HG03097 (cell line): ENCODE results near the gene IL13RA2.

Experiments
- ATAC-seq: cut with Tn5 transposase; IDR thresholded peaks from one replicate; pipeline ENCODE4 v1.9.1; 2021; ENCODE audit not compliant: unreplicated experiment, low FRiP score

IL13RA2 gene, protein sequence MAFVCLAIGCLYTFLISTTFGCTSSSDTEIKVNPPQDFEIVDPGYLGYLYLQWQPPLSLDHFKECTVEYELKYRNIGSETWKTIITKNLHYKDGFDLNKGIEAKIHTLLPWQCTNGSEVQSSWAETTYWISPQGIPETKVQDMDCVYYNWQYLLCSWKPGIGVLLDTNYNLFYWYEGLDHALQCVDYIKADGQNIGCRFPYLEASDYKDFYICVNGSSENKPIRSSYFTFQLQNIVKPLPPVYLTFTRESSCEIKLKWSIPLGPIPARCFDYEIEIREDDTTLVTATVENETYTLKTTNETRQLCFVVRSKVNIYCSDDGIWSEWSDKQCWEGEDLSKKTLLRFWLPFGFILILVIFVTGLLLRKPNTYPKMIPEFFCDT

DNA sequence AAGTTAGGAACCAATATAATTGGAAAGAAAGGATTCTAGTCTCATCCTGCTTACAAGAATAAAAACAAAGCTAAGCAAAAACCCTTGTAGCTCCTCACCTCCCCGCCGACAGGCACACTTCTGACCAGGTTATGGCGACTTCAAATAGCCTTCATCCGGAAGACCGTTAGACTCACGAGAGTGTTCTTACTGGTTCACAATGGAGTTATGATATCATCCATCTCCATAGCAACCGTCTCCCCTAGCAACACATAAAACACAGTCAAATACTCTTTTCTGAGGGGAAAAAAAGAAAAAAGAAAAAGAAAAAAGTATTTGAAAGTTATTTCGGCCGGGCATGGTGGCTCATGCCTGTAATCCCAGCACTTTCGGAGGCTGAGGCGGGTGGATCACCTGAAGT, at the start of gene IL13RA2:
Gene IL13RA2 (minus strand): TSS at position 162 of the 400 bp plus-strand sequence. CDS start 347 bp downstream, outside the sequence.
- ATAC-seq = no peak

GRCh38 chrX:115065304-115065703, 47.9 kb upstream of the IL13RA2 start:
- no peak for ATAC-seq

DNA sequence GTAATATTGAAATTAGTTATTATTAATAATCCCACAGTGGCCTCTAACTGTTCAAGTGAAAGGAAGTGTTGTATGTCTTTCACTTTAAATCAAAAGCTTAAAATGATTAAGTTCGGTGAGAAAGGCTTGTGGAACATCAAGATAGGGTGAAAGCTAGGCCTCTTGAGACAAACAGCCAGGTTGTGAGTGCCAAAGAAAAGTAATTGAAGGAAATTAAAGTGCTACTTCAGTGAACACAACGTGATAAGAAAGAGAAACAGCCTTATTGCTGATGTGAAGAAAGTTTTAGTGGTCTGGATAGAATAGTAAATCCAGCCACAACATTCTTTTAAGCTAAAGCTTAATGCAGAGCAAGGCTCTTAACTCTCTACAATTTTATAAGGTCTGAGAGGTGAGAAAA, 42.6 kb upstream of the IL13RA2 start:
- no peak for ATAC-seq

- no peak for ATAC-seq
Observed at GRCh38 chrX:115058276-115058675, 40.9 kb upstream of the IL13RA2 start.

DNA sequence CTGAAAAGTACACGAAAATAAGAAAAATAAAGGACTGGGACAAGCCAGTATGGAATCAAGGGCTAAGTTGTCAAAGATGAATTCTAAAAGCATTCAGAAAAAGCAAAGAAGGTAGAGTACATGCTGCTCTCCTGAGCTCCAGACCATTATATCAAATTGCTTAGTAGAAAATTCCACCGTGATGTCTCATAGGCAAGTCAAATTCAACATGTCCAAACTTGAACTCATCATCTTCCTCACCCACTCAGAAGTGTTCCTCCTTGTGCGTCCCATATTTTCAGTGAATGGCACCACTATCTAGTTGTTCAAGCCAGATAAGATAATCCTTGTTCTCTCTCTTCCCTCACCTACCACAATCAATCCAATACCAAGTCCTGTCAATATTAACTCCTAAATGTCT, 37.5 kb upstream of the IL13RA2 start:
- no peak for ATAC-seq

DNA sequence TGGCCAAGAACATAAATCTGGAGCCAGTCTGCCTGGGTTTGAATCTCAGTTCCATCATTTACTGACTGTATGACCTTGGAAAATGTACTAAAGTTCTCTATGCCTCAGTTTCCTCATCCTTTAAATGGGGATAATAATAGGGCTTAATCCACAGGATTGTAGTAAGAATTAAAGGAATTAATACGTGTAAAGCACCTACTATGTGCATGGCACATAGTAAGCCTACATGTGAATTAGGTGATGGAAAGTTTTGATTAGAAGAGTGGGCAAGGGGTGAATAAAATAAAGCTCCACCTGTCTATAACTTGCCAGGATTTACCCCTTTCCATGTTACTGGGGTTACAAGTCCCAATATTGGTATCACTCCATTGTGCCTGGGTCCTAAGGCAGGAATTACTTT, 35.8 kb upstream of the IL13RA2 start:
- no peak for ATAC-seq

DNA sequence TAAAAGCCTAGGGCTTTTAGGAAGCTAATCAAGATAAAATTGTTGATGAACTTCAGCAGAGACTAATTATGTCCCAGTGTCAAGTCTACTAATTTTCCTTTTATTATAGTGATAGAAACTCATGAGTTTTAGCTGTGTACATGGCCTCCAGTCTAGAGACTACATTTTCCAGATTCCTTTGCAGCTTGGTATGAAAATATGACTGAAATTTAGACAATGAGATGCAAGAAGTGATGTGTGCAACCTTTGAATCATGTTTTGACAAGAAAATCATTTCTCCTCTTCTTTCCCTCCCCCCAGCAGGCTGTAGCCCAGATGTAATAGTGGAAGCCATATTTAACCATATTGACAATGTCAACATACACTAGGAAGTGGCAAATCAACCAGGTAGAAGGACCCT, 30.3 kb upstream of the IL13RA2 start:
- ATAC-seq = no peak

DNA sequence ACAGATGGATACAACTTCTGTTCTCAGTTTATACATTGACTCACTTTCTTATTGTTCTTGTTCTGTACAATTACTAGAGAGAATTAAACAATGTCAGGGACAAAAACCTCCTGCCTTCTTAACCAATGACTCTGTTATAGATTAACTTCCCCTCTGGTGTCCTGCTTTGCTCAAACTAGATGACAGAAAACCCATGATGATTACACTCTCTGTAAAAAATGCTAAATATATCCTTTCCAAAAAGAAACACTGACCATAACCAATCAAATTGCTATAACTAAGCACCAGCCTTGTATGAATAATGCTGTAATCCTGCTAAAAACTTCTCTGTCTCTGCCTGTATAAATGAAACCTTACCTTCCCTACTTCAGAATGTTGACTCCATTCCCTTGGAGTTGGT, 29.8 kb upstream of the IL13RA2 start:
- ATAC-seq = no peak

DNA sequence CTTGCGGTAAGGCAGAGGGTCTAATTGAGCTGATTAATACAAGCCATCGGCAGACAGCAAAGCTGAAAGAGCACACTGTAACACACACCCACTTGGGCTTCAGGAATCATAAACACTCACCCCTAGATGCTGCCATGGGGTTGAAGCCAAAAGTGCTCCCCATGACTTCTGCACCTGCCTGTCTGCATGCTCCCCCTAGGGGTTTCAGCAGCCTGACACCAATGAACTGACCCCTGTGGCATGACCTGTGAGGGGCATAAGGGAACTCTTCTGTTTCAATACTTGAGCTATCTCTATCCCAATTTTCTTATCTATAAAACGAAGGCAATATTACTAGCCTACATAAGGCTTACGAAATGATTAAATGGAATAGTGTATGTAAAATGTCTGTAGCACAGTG, 23.0 kb upstream of the IL13RA2 start:
- ATAC-seq = no peak

GRCh38 chrX:115038406-115038805, 21.0 kb upstream of the IL13RA2 start:
- ATAC-seq = no peak

- no peak for ATAC-seq
Observed at GRCh38 chrX:115036029-115036428, 18.6 kb upstream of the IL13RA2 start.

DNA sequence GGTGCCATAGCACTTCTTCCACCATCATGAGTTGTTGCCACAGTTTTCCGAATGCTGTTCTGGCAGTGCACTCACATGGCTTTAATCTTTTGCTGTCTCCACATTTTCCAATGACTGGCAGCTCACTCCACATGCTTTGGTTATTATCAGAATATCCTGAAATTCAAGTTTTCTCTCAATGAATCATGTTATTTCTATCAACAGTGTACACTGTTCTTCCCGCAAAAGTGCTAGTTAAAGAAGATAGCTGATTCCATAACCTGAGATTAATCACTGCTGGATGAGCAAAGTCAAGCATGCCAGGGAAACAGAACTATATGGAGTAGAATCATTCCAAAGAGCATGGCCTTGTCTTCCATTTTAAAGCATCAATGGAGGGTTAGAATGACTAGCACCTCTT, 14.6 kb upstream of the IL13RA2 start:
- ATAC-seq = no peak

- no peak for ATAC-seq
Observed at GRCh38 chrX:115030625-115031024, 13.2 kb upstream of the IL13RA2 start.

DNA sequence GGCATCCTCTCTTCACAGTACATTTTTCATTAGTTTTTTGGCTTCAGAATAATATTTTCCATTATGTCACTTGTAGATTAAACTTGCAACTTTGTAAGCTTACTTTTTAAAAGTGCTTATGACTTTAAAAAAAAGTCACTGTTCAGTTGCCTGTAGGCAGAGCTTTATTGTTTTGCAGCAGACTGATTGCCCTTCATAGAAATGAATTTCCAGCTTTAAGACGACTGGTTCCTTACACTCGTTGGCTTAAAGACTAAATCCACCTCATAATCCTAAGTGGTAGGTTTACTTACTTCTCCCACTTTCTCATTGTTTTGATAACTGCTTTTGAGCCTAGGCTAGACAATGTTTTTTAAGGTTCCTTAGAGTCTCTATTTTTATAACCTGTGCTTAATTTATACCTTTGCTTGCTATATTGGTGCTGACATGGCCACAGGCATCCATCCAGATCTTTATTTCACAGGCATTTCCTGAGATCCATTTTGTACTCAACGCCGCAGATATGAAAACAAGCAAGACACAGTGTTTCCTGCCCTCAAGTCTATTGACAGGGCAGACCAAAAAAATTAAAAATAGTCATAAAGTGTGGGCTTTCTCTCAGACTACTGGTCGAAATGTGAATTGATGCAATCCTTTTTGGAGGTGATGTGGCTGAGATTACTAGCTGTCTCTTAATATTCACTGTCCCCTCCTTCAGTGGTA, 12.6 kb upstream of the IL13RA2 start:
- ATAC-seq = no peak

DNA sequence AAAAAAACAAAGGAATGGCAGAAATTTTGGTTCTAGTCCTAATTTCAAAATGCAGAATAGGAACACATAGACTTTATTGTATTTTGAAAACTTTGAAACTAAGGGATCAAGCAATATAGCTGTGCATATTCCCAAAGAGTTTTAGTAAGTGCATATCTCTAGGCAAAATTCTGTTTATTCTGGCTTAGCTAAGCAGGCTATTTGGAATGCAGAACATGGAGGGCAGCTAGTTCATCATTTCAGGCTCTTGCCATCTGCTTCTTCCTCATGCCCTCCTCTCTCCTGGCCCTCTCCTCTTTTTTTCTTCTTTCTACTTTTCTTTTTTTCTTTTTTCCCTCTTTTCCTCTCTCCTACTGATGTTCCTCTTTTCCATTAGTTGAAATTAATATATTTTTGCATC, 12.0 kb upstream of the IL13RA2 start:
- no peak for ATAC-seq

DNA sequence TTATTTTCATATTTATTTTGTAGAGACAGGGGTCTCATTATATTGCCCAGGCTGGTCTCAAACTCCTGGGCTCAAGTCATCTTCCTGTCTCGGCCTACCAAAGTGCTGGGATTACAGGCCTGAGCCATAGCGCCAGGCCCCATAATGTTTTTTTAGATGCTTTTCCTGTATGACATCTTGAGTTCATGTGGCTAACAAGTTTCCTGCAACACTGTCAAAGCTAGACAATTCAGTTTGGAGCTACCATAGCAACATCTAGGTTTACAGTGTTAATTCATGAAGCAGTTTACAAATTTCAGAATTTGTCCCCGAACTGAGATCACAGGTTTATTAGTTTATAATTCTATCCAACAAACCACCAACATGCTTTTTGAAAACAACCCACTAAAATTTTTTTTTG, 6.4 kb upstream of the IL13RA2 start:
- ATAC-seq = no peak

- no peak for ATAC-seq
Observed at GRCh38 chrX:115023139-115023538, 5.7 kb upstream of the IL13RA2 start.

DNA sequence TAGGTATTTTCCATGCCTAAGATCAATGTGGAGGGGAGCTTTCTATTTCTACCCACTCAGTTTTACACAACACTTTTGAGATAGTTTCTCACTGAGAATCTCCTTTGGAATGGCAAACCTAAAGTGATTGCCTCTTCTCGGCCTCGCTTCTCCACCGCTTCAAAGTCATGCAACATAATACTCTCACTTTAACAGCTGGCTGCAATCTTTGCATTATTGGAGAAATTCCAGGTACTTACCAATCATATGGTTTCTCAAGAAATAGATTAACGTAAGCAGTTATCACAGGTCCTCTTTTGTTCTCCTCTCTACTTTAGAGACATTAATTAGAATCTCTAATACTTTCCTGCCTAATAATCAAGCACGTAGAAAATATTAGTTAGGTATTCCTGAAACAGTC, 3.7 kb upstream of the IL13RA2 start:
- no peak for ATAC-seq

GRCh38 chrX:115018944-115019343, 1.5 kb upstream of the IL13RA2 start:
- no peak for ATAC-seq

DNA sequence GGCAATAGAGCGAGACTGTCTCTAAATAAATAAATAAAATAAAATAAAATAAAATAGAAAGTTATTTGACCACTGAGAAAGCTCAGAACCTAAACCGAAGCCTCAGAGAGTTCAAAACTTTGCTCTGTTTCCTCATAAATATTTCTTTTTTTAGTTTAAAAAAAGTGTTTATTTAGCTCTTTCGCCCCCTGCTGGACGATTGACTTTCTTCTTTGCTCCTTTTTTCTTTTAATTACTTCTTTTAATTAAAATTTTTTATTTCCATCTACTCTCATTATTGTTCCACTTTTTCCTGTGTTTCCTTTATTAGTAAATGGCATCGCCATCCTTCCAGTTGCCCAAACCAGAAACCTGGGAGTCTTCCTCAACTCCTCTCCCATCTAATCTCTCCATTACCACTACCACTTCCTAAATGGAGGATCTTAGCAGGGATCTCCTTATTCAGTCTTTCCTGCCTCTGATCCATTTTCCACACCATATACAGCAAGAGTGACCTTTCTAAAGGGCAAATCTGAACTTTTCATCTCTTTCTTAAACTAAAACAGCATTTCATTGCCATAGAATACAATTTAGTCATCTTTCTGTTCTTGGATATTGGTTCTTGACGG, 728 bp upstream of the IL13RA2 start:
- no peak for ATAC-seq

DNA sequence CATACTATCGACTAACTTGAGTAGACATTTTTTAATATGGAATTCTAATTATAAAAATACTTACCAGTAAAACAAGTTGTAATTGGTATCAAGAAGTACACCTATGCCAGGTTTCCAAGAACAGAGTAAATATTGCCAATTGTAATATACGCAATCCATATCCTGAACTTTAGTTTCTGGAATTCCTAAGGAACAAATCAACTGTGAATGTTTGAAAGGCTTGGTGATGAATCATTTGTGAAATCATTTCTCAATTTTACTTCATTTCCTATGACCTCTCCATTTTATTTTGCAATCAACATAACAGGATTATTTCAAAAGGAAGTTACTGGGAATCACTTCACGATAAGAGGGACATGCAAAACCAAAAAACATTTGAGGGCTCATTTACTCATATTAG, 3.7 kb downstream of the IL13RA2 start:
- no peak for ATAC-seq

- no peak for ATAC-seq
Observed at GRCh38 chrX:115011428-115011827, 6.0 kb downstream of the IL13RA2 start.
